ENCODE data around the gene SREBF2. TPM values are rescaled to one million over a fixed set of nuclear protein-coding genes. Genes with fewer than 3 reads are reported as not detected.

The SREBF2 gene
- total and polyA plus RNA-seq, 10 of the 15 experiments (the other 5 are each of a cell fraction or from before 2014, with no cell fraction given) = 2.4 to 177 (median 78.8) TPM

DNA sequence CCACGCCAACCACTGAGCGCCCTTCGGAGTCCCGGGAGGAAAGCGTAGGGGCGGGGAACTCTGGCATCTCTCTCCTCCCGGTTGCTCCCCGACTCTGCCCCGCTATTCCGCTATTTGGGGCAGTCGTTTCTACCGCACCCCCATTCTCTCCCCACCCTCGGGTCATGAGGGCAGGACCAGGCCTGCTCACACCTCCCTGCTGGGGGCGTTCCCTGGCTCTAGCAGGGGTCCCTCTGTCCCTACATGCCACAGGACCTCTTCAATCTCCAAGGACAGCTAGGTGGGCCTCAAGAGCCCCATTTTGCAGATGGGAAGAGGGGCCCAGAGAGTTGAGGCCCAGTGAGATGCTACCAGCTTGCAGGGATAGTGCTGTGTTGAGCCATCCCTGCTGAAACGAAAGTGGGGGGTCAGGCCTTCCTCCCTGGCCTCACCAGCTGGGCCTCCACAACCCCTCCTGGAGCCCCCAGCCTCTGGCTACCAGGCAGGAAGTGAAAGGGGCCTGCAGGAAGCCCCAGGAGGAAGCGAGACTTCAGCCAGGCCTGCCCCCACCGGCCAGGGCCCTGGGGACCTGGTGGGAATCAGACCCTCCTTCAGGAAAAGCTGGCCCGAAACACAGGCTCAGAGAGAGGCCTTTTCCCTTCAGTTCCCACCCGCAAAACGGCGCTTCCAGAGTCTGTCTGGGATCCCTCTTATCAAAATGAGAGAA is 87.5 kb downstream of the SREBF2 start:
- FAIRE-seq = peak; percentile 44
- intact Hi-C loops (cut with micrococcal nuclease; ENCODE audit: unreplicated experiment) = loop anchor here (1.0 to 5.0 kb wide), 2 partner anchors 20 to 88 kb away; partner anchors contain the start of gene SREBF2
- peaks cover 33% of the 10 kb centered on the region for H3K79me2 ChIP-seq (ENCODE audit: control insufficient read depth, insufficient read depth, low read length)
- H3K9ac ChIP-seq (ENCODE audit: control insufficient read depth, insufficient read depth, low read length) = peak overlapping the region; percentile 85
- H3K9me3 ChIP-seq (replicated peaks; ENCODE audit: control insufficient read depth, insufficient read depth, low read length) = no peaks in the 10 kb centered on the region
- no peak for DNase-seq (ENCODE audit: low read depth, low spot score)
- peak overlapping the region; percentile 86 for H3K27ac ChIP-seq (ENCODE audit: control insufficient read depth, insufficient read depth)
- BruUV-seq (replicated peaks) = TSS peak; percentile 96
- peaks cover 68% of the 10 kb centered on the region for H3K4me1 ChIP-seq (ENCODE audit: control insufficient read depth, insufficient read depth, low read length)
- H2AFZ ChIP-seq (ENCODE audit: control insufficient read depth, low read depth, low read length) = no peak overlapping the region
- peak; percentile 23 for ATAC-seq
- no peaks in the 10 kb centered on the region for H4K20me1 ChIP-seq (ENCODE audit: control insufficient read depth, insufficient read depth)
- ChIA-PET POLR2A (interaction anchor here (0.9 to 15.3 kb wide), 14 partner anchors 15 to 302 kb away, joined by 3 to 599 read pairs (median 4); partner anchors contain the start of genes CENPM, SMDT1 and SREBF2), CTCF (interaction anchor here (1.0 to 11.0 kb wide), 3 partner anchors 17 to 223 kb away, joined by 3 to 234 read pairs (median 3); partner anchors contain the start of gene SMIM45), SMC1A (ENCODE audit: uncharacterized antibody, unreplicated experiment) (interaction anchor here (0.7 to 15.4 kb wide), 5 partner anchors 19 to 590 kb away, joined by 3 to 321 read pairs (median 3); no protein-coding TSS in a partner anchor), RAD21 (ENCODE audit: unreplicated experiment) (interaction anchor here (0.7 to 11.6 kb wide), 5 partner anchors 17 to 58 kb away, joined by 4 to 408 read pairs (median 8); partner anchors contain the start of gene CENPM)
- H3K4me3 ChIP-seq = peak overlapping the region; percentile 66
- H3K4me2 ChIP-seq (ENCODE audit: control insufficient read depth, insufficient read depth) = peak overlapping the region; percentile 97
- in situ Hi-C loops (cut with MboI) = no loop called here
- H3K36me3 ChIP-seq (ENCODE audit: control insufficient read depth in 2 of 2, insufficient read depth in 2 of 2, low read length in 1 of 2) = 0 out of 4 replicates have a peak, but pooled peaks cover 0 to 9% of the 10 kb centered on the region in 2 experiments
- under 1% methylated on average over 21 of the region's 21 CpGs for WGBS (ENCODE audit: insufficient coverage, insufficient replicate concordance, low lambda C conversion rate, missing lambda C conversion rate)
- H3K27me3 ChIP-seq (replicated peaks in 1 of 2; ENCODE audit: control insufficient read depth in 2 of 2, insufficient read depth in 2 of 2, low read length in 1 of 2) = peaks cover 0 to under 1% of the 10 kb centered on the region in 2 experiments; a peak in 2 of 4 replicates
- peak; percentile 95 for TF ChIP-seq TCF3 (IDR thresholded peaks at IDR 0.05; ENCODE audit: borderline replicate concordance, insufficient read depth, low read depth, low read length)
- TF ChIP-seq GABPA (IDR thresholded peaks at IDR 0.05; ENCODE audit: low read depth) = no peak
- no peak for TF ChIP-seq KAT2A (conservative IDR thresholded peaks at IDR 0.05; ENCODE audit: control insufficient read depth, low read depth, low read length)
- TF ChIP-seq, protein P1, sequence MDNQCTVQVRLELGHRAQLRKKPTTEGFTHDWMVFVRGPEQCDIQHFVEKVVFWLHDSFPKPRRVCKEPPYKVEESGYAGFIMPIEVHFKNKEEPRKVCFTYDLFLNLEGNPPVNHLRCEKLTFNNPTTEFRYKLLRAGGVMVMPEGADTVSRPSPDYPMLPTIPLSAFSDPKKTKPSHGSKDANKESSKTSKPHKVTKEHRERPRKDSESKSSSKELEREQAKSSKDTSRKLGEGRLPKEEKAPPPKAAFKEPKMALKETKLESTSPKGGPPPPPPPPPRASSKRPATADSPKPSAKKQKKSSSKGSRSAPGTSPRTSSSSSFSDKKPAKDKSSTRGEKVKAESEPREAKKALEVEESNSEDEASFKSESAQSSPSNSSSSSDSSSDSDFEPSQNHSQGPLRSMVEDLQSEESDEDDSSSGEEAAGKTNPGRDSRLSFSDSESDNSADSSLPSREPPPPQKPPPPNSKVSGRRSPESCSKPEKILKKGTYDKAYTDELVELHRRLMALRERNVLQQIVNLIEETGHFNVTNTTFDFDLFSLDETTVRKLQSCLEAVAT (IDR thresholded peaks at IDR 0.05) = peak; percentile 71
- TF ChIP-seq YBX1 (IDR thresholded peaks at IDR 0.05) = no peak
- no peak for TF ChIP-seq STAT3 (IDR thresholded peaks at IDR 0.05; ENCODE audit: low read depth, low read length)
- TF ChIP-seq ZNF274 (IDR thresholded peaks at IDR 0.05; ENCODE audit: insufficient read depth, insufficient read length) = no peak
- TF ChIP-seq, protein P2, sequence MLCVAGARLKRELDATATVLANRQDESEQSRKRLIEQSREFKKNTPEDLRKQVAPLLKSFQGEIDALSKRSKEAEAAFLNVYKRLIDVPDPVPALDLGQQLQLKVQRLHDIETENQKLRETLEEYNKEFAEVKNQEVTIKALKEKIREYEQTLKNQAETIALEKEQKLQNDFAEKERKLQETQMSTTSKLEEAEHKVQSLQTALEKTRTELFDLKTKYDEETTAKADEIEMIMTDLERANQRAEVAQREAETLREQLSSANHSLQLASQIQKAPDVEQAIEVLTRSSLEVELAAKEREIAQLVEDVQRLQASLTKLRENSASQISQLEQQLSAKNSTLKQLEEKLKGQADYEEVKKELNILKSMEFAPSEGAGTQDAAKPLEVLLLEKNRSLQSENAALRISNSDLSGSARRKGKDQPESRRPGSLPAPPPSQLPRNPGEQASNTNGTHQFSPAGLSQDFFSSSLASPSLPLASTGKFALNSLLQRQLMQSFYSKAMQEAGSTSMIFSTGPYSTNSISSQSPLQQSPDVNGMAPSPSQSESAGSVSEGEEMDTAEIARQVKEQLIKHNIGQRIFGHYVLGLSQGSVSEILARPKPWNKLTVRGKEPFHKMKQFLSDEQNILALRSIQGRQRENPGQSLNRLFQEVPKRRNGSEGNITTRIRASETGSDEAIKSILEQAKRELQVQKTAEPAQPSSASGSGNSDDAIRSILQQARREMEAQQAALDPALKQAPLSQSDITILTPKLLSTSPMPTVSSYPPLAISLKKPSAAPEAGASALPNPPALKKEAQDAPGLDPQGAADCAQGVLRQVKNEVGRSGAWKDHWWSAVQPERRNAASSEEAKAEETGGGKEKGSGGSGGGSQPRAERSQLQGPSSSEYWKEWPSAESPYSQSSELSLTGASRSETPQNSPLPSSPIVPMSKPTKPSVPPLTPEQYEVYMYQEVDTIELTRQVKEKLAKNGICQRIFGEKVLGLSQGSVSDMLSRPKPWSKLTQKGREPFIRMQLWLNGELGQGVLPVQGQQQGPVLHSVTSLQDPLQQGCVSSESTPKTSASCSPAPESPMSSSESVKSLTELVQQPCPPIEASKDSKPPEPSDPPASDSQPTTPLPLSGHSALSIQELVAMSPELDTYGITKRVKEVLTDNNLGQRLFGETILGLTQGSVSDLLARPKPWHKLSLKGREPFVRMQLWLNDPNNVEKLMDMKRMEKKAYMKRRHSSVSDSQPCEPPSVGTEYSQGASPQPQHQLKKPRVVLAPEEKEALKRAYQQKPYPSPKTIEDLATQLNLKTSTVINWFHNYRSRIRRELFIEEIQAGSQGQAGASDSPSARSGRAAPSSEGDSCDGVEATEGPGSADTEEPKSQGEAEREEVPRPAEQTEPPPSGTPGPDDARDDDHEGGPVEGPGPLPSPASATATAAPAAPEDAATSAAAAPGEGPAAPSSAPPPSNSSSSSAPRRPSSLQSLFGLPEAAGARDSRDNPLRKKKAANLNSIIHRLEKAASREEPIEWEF (IDR thresholded peaks at IDR 0.05; ENCODE audit: insufficient replicate concordance, low read depth, low read length) = no peak
- peak; percentile 82 for TF ChIP-seq MEF2B (IDR thresholded peaks at IDR 0.05; ENCODE audit: partially characterized antibody, poor library complexity, severe bottlenecking)
- TF ChIP-seq BACH1 (IDR thresholded peaks at IDR 0.05; ENCODE audit: borderline replicate concordance) = peak; percentile 82
- TF ChIP-seq JUNB (IDR thresholded peaks at IDR 0.05) = no peak
- TF ChIP-seq EGR1 (IDR thresholded peaks at IDR 0.05; ENCODE audit: borderline replicate concordance in 1 of 2, low read depth in 2 of 2, low read length in 2 of 2) = peak in 1 of 2 experiments; percentile 82; a peak in 2 of 3 replicates
- no peak for TF ChIP-seq ZNF622 (IDR thresholded peaks at IDR 0.05)
